DMS79 treated with DMSO at 0.1 percent for 48 hours (cell line): ENCODE results near the gene PIP4K2B.

ENCODE experiments used
- DNase-seq: peaks from one replicate; lab custom pipeline; 2025; lab: John Stamatoyannopoulos, UW

Gene PIP4K2B

DNA sequence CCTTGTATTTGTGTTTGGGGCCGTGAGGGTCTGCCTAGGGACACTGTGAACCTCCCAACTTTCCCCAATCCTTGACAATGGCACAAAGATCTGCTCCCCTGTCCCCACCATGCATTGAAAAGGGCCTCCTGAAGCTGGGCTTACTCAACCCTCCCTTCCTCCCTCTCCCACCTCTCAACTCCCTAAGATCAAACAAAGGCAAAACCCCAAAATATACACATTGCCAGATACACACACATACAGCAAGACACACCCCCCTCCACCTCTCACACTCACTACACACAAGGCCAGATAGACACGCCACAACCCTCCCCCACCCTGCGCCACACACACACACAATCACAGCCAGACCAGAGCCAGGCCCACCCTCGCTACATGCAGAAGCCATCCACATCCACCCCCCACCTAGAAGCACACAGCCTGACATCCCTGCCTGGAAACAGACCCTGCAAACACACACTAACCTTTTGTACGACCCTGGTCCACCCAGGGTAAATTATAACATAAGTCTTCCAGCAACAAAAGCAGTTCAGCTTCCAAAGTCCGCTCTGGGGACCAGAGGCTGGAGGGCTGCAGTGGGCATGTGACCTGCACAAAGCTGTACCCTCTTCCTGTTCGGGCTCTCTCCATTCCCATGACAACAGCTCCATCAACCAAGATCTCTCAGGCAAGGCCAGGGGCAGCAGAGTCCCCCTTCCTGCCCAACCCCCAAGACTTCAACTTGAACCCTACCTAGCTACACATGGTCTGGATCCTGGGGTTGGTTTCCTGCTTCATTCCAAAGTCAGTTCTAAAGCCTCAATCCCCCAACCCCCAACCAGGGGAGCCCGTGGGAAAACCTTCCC, 53.1 kb downstream of the PIP4K2B start:
- peak; percentile 23 for DNase-seq

DNA sequence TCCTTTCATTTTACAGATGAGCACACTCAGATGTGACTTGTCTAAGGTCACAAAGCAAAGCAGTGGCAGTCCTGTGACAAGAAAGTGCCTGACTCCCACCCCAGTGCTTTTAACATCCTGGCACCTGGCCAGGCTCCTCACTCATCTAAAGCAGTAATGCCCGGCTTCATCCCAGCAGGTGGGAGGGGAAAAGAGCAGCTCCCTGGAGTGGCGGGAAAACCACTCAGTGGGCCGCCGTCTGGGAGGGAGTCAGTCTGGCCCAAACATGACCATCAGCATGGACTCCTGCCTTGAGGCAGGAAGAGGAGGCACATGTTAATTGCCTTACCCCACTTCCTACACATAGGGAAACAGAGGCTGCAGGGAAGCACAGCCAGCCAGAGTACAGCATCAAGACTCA, 53.8 kb downstream of the PIP4K2B start:
- peak; percentile 78 for DNase-seq

DNA sequence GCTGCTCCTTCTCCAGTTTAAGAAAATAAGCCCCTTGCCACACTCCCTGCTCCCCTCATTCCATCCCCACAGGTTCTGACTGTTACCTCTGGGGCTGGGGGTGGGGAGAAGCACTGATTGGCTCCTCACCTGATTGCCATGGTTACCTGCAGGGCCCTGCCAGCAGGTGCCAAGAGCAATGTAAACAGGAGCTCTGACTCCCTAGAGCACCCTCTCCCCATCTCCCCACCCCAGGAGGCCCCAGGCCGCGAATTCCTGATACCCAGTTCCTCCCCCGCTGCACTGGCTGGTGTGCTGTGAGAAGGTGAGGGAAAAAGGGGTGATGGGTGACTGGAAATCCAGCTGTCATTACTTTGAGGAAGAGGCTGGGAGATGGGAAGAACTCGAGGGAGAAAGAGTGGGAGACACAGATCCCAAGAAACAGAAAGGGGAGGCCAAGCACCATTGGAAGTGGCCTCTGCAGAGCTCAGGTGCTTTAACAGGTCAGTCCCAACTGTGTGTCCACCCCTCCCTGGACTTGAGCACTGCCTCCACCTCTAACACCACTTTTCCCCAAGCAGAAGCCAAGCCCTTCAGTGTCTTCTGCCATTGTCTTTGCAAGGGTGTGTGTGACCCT, 55.7 kb downstream of the PIP4K2B start:
- DNase-seq, result peak; percentile 32

DNA sequence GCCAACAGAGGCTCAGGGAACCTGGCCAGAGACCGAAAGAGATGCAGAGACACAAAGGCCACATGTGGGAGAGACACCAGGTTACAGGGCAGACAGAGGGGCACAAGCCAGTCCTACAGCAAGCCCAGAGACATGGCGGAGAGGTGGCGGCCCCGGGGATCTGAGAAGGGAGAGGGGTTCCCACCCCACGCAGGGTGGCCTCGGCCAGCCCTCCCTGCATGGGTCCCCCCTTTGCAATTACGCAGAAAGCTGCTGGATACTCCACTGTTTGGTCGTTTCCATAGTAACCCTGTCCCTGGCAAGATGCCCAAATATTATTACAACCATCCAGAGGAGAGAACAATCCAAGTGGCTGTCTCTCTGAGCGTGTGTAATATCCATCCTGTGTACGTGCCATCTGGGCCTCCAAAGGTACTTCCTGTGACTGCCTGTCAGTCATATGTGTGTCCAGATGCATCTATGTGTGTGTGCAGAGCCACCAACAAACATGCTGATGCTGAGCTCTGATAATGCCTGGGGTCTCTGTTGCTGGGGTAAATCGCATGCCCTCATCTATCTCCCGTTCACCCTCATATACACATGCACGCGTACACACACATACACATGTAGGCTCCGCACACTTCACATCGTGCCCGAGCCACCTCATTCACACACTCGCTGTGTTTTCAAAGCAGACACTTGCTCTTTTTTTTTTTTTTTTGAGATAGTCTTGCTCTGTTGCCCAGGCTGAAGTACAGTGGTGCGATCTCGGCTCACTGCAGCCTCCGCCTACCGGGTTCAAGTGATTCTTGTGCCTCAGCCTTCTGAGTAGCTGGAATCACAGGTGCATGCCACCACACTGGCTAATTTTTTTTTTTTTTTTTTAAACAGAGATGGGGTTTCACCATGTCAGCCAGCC, 56.7 kb downstream of the PIP4K2B start:
- DNase-seq, result peak; percentile 79

DNA sequence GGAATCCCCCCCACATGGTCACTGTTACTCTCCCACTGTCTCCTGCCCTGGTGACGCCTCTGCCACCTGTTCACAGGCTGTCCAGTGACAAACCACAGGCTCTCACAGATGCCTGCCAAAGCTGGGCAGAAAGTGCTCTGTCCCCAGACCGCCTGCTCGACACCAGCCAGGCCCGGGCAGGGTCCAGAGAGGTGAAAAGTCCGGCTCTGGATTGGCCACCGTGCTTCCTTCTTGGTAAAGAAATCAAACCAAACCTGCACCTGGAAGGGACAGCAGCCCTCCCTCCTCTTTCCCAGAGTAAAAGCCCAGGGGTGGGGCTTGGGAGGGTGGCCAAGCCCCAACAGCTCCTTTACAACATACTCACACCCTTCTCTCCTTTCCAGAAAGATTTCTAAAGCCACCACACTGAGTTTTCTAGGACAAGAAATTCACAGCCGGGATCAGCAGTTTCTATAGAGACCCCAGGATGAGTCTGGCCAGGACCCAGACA, 57.4 kb downstream of the PIP4K2B start:
- no peak for DNase-seq

DNA sequence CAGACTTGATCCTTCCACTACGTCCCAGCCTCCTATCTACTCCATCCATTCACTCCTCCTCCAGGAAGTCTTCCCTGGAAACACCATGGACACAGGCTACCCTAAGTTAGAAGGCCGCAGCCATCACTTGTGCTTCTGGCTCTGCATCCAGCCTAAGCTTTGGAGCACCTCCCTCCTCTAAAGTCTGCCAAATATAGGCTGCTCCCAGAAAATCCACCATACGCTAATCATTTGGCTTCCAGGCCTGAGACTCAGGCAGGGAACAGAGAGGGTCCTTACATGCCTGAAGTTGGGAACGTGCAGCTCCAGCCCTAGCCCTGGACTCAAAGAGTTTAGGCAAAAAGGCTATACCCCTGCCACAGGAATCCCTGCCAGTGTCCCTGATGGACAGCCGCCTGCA, 57.9 kb downstream of the PIP4K2B start:
- DNase-seq, result no peak

DNA sequence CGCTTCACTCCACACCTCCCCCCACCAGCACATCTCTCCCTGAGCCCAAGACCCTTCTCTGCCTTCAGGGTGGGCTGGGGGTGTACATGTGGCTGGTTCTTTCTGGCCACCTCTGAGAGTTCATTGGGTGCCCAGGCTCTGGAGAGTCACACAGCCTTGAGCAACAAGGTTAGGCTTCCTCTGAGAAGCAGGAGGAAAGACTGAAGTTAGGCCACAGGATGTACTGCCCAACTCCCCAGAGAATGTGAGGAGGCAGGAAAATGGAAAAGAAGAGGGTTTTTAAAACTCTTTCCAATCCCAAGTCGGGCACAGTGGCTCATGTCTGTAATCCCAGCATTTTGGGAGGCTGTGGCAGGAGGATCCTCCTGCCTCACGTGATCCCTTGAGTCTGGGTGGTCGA, 58.5 kb downstream of the PIP4K2B start:
- no peak for DNase-seq

DNA sequence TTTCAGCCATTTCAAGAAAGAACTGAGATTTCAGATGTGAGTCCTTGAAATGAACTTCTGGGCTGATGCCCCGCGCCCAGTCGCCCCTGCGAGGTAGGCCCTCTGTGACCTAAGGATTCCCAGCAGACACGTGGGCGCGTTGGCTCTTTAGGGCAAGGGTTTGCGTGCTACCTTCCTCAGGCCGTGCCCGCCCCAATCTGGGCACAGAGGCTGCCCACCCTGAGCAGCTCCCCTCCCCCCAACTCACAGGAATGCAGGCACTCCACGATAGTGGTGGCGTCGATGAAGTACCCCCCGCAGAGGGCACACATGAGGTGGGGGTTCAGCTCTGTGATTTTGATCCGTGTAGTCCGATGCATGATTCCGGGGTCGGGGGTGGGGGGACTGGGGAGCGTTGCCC, 59.3 kb downstream of the PIP4K2B start:
- DNase-seq, result no peak

DNA sequence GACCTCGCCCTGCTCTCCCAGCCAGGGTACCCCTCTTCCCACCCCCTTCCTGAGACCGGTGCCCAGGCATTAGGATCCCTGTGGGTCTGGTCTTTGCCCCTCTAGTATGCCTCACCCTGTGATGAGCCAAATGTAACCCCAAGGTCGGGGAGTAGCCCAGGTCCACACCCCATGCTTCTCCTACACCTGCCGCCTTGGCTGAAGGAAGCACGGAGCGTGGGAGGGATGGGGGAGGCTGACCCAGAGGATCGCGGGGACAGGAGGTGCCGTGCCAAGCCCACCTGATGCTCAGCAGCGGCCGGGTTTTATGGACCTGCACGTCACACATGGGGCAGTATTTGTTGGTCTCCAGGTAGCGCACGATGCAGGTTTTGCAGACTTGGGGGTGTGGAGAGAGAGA, 60.1 kb downstream of the PIP4K2B start:
- no peak for DNase-seq

DNA sequence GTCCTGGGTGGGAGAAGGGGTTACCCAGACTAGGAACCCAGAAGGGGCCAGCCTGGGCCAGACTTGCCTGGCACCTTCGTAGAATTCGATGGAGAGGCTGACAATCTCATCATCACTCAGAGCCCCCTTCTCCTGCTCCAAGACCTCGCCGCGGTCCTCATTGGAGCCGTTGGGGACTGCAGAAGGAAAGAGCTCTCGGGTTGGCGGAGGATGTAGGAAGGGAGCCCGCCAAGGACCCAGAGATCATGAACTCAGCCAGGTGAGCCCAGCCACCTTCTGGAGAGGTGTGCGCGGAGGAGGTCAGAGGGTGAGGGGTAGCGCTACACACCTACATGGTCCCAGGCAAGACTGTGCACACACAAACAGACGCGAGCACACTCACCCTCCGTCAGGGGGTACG, 60.7 kb downstream of the PIP4K2B start:
- DNase-seq, result no peak

DNA sequence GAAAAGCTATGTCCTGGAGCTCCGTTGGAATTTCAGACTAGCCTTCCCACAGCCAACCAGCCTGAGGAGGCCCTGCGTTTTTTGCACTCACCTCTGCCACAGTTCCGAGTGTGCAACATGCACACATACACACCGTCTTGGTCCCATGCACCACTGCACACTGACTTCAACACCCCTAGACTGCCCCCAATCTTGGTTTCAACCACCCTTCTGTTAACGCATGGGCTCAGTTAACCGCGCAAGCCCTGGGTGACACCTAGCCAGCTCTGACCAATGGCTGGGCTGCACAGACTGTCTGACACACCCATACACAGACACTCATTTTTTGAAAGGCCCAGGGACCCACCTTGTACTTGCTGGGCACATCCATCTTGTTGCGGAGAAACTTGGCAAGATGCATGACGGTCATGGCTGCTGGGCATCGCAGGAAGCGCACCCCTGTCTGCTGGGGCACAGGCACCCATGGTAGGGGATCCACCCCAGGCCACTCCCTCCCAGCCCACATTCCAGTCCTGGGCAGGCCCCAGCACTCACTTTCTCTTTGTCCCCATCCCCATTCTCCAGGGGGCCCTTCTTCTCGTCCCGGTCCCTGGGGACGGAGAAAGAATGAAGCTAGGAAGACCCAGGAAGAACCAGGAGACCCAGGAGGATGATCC, 61.2 kb downstream of the PIP4K2B start:
- DNase-seq, result no peak

DNA sequence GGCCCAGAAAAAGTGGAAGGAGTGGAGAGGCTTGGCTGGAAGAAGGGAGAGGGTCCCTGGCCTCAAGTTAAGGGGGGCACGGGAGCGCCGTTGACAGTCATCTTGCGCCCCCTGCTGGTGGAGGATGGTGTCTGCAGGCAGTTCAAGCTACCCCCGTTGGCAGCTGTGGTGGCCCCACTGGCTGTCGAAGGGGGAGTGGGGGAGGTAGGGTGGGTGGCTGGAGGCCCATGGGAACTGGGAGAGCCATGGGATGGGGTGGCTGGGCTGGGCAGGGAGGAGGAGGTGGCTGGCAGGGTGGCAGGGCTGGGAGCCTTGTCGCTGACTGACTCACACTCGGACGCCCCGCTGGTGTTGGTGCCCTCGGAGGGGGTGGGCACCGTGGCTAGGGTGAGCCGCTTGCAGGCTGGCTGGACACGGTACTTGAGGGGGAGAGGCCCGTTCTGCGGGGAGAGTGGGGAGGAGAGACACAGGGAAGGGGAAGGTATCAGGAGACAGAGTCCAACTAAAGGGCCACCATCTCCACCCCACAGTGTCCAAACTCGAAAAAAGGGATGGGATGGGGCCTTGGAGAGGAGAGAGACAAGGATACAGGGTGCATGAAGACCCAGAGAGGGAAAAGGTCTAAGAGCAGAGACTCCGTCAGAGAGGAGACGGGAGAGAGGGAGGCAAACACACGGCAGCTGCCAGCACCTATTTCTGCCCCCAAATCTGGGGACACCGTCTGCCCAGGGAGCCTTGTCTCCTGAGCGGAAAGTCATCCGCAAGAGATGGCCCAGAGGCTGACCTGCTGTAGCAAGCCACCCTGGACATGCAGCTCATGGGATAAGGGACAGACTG, 64.0 kb downstream of the PIP4K2B start:
- DNase-seq, result peak; percentile 5

DNA sequence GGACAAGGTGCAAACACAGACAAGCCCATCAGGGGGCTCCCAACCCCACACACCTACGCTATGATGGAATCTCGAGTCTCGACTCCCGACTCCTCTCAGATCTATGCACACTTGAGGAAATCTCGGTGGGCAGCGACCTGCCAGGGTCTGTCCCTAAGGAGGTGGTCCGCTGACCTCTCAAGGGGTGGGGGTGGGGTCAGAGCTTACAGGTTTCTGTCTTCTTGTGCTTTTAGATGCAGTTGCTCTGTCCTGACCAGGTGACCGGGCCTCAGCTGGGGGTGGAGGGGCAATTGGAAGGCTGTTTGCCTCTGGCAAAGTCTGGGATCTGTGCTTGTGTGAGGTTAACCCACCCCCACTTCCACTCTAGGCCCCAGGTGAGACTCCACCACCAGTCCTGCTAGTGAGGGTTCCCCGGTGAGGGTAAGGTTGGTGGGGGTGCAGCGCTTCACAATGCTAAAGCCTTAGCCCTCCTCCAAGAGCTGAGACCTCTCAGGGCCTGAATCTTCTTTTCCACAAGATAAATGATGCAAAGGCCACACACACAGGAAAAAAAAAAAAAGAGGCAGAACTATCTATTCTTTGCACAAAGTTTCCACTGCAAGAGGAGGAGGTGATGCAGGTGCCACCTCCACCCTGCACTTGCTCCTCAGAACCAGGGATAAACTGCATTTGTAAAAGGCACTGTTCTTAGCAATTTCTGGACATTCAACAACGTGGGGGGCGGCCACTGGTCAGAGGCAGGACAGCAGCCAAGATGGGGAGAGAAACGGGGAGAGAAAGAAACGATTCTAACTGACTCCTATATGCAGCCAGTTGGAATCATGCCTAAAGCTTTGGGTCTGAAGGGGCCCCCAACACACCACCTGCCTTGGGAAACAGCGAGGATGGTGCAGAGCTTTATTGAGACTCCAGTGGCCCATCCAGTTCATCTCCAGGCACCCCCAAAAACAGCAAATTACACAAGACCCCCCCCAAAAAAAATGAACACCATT, 65.1 kb downstream of the PIP4K2B start:
- no peak for DNase-seq

DNA sequence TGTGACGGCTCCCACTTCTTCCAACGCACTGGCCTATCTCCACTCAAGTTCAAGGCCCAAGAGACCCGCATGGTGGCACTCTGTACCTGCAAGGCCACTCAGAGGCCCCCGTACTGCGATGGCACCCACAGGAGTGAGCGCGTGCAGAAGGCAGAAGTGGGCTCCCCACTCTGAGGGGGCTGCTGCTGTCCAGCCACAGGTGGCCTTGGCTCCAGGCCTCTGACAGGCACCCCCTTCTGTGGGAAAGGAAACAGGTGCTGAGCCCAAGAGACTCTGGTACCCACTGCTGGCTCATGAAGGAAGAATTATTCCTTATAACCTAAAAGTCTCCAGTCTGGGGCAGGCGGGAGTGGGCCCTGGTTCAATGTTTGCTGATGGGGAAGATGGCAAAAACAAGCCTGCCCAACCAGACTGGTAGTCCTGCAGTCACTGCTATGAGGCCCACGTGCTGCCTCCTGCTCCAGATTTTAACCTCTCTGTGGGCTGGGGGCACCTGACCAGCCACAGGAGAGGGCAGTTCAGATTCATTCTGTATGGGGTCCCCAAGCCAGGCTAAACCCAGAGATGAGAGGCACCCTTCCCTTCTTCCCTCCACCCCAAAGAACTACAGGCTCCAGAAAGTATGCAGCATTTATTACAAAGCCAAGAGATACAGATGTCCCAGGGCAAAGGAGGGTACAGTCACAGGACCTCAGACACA, 65.9 kb downstream of the PIP4K2B start:
- DNase-seq, result no peak

DNA sequence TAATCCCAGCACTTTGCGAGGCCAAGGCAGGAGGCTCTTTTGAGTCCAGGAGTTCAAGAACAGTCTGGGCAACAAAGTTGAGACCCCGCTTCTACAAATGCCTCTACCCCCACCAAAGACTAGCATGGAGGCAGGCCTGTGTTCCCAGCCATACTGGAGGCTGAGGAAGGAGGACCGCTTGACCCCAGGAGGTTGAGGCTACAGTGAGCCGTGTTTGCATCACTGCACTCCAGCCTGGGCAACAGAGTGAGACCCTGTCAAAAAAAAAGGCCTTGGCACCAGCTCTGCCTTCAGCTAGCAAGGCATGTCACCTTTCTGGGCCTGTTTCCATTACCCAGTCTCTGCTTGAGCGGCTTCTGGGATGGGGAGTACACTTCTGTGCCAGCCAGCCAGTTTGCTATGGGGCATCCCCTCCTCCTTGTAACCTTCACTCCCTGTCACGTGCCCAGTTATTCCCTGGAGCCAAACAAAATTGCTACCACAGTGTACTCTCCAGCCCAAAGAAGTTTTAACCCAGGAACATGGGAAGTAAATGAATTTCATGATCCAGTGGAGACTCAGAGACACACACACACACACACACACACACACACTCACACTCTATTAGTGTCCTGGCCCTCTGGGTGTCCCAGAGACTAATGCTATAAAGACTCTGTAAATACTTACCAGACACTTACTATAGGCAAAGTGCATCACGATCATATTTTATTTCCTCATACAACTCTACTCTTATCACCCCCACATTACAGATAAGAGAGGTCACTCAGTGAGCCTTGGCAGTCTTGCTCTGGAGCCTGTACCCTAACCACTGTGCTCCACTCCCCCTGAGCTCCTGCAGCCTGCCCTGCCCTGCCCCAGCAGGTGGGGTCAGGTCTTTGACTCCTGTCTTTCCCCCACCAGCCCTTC, 66.7 kb downstream of the PIP4K2B start:
- no peak for DNase-seq

DNA sequence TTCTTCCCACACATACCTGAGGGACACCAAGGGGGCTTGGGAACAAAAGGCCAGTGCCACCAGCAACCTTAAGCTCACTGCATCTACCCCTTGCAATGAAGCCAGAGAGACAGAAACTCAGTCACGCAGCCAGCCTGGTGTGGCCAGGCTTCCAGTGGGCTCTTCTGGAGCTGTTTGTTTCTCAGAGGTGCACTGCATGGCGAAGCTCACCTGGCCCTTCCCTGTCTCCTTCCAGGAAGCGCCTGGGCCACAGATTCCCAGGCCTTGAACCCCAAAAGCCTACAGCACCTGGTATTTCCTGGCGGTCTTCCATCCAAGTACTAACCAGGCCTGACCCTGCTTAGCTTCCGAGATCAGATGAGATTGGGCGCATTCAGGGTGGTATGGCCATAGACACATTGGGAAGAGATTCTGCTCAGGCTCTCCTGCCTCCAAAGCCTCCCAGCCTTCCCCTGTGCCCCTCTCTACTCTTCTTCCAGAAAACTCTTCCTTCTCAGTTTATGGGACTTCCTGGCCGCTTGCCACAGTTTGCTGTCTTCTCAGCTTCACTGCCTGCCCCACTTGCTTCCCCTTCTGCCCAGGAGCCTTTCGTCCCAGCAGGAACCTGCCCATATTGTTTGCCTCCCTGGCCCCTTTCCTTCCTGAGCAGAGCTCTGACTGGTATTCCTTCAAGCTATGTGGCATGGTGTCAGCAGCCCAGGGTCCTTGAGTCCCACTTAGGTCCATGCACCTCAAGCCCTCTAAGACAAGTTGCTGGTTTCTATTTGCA, 67.6 kb downstream of the PIP4K2B start:
- DNase-seq, result peak; percentile 8
